GM23338 (cell line): Measurements from ENCODE around the gene KCNIP3. TPM values are rescaled to one million over a fixed set of nuclear protein-coding genes. Genes with fewer than 3 reads are reported as not detected.

Experiments
- ATAC-seq: fragments of 200-7000 bp; cut with Tn5 transposase; 3 replicates; pipeline ENCODE4 v1.9.1; 2020
- DNase-seq: peaks from one replicate; pipeline ENCODE4 v3.0.0-alpha.2; 2015; ENCODE audit warnings: low spot score
- H2AFZ ChIP-seq: fragments of 200-600 bp; sonication (generic); 2 replicates; pipeline ENCODE4 v1.8.0; 2016; ENCODE audit warnings: antibody characterized with exemption, mild to moderate bottlenecking, moderate library complexity
- H3F3A ChIP-seq: fragments of 200-600 bp; sonication (generic); replicated peaks from 2 replicates; pipeline ENCODE4 v1.8.0; 2017; ENCODE audit warnings: antibody characterized with exemption, mixed run types, low read depth
- H3K27ac ChIP-seq: fragments of 200-600 bp; sonication (generic); 2 replicates; pipeline ENCODE4 v1.6.1; 2016; ENCODE audit warnings: low read depth
- H3K27me3 ChIP-seq: fragments of 200-600 bp; sonication (generic); 2 replicates; pipeline ENCODE4 v1.8.0; 2016; ENCODE audit warnings: mild to moderate bottlenecking, mixed run types, moderate library complexity; ENCODE audit not compliant: insufficient read depth
- H3K36me3 ChIP-seq: fragments of 200-600 bp; sonication (generic); 2 replicates; pipeline ENCODE4 v1.8.0; 2016; ENCODE audit warnings: mild to moderate bottlenecking; ENCODE audit not compliant: insufficient read depth
- H3K4me1 ChIP-seq: fragments of 200-600 bp; sonication (generic); 2 replicates; pipeline ENCODE4 v1.8.0; 2016; ENCODE audit warnings: mild to moderate bottlenecking, moderate library complexity; ENCODE audit not compliant: insufficient read depth
- H3K4me2 ChIP-seq: fragments of 200-600 bp; sonication (generic); 2 replicates; pipeline ENCODE4 v1.7.1; 2017; ENCODE audit warnings: mixed run types
- H3K4me3 ChIP-seq: fragments of 200-600 bp; sonication (generic); 2 replicates; pipeline ENCODE4 v1.6.1; 2016; ENCODE audit warnings: mixed run types
- H3K79me2 ChIP-seq: fragments of 200-600 bp; sonication (generic); replicated peaks from 2 replicates; pipeline ENCODE4 v1.8.0; 2017; ENCODE audit warnings: mild to moderate bottlenecking; ENCODE audit not compliant: insufficient read depth
- H3K9me2 ChIP-seq: fragments of 200-600 bp; sonication (generic); 2 replicates; pipeline ENCODE4 v1.8.0; 2017; ENCODE audit not compliant: insufficient read depth
- H4K20me1 ChIP-seq: fragments of 200-600 bp; sonication (generic); replicated peaks from 2 replicates; pipeline ENCODE4 v1.8.0; 2017; ENCODE audit warnings: mild to moderate bottlenecking; ENCODE audit not compliant: insufficient read depth
- H3K27ac Mint-ChIP-seq: 2 replicates; pipeline ENCODE4 v1.8.0; 2020; ENCODE audit warnings: inconsistent platforms, mild to moderate bottlenecking, moderate library complexity, mixed read lengths
- H3K27me3 Mint-ChIP-seq: 3 replicates; pipeline ENCODE4 v1.8.0; 2022; ENCODE audit warnings: low read depth, mild to moderate bottlenecking, moderate library complexity, mixed read lengths, inconsistent platforms; ENCODE audit not compliant: insufficient read depth, poor library complexity
- H3K36me3 Mint-ChIP-seq: 3 replicates; pipeline ENCODE4 v1.8.0; 2021; ENCODE audit warnings: low read depth, mild to moderate bottlenecking, inconsistent platforms, moderate library complexity, mixed read lengths
- H3K4me1 Mint-ChIP-seq: 3 replicates; pipeline ENCODE4 v1.8.0; 2020; ENCODE audit warnings: mild to moderate bottlenecking, inconsistent platforms, mixed read lengths
- H3K4me3 Mint-ChIP-seq: 3 replicates; pipeline ENCODE4 v1.8.0; 2021; ENCODE audit warnings: moderate library complexity, mild to moderate bottlenecking, inconsistent platforms, mixed read lengths
- H3K9me3 Mint-ChIP-seq: 3 replicates; pipeline ENCODE4 v1.8.0; 2020; ENCODE audit warnings: moderate library complexity, mild to moderate bottlenecking, inconsistent platforms, mixed read lengths
- CREB1 ChIP-seq: fragments of 250-450 bp; sonication (Bioruptor Pico); IDR thresholded peaks from 2 replicates; pipeline ENCODE4 v1.5.0; 2020; ENCODE audit warnings: low read depth, mild to moderate bottlenecking, moderate library complexity
- CTCF ChIP-seq, 2 experiments: fragments of 200-600 bp in 1 of 2; sonication (generic) in 1 of 2; conservative IDR thresholded peaks; 2 replicates each; pipeline versions ENCODE4 v1.5.1 to v1.6.1; 2016 to 2017; ENCODE audit warnings: antibody characterized with exemption in 2 of 2, low read depth in 2 of 2, mild to moderate bottlenecking in 2 of 2, moderate library complexity in 1 of 2
- ETS1 ChIP-seq: IDR thresholded peaks from 2 replicates; pipeline ENCODE4 v1.6.1; 2016; ENCODE audit warnings: antibody characterized with exemption
- EZH2phosphoT487 ChIP-seq: fragments of 200-600 bp; sonication (generic); IDR thresholded peaks from one replicate; pipeline ENCODE4 v1.8.1; 2018; ENCODE audit warnings: antibody characterized with exemption; ENCODE audit not compliant: unreplicated experiment
- NANOG ChIP-seq: IDR thresholded peaks from 2 replicates; pipeline ENCODE4 v1.6.1; 2016; ENCODE audit warnings: antibody characterized with exemption, borderline replicate concordance
- POLR2AphosphoS5 ChIP-seq: IDR thresholded peaks from 2 replicates; pipeline ENCODE4 v1.6.1; 2016; ENCODE audit warnings: antibody characterized with exemption, low read depth
- REST ChIP-seq: IDR thresholded peaks from one replicate; pipeline ENCODE4 v1.6.1; 2018; ENCODE audit warnings: antibody characterized with exemption; ENCODE audit not compliant: unreplicated experiment
- STAT1 ChIP-seq: IDR thresholded peaks from one replicate; pipeline ENCODE4 v1.6.1; 2016; ENCODE audit warnings: antibody characterized with exemption; ENCODE audit not compliant: unreplicated experiment
- ZNF462 ChIP-seq: fragments of 250-450 bp; sonication (Bioruptor Pico); IDR thresholded peaks from 2 replicates; pipeline ENCODE4 v1.5.0; 2020; ENCODE audit warnings: mild to moderate bottlenecking, moderate library complexity
- polyA plus RNA-seq: library from polyadenylated mRNA; unstranded; fragments of >200 nt; fragmentation: Nextera tagmentation; extraction: Ambion mirVana; gene quantifications from 2 replicates; pipeline ENCODE4 v1.2.1, GENCODE V29; 2016
- total RNA-seq: library from RNA; depleted of rRNA; stranded (reverse); fragments of >200 nt; shearing (Covaris generic); gene quantifications from 2 replicates; pipeline ENCODE4 v1.2.3, GENCODE V29; 2014

KCNIP3 gene
- total and polyA plus RNA-seq, 2 experiments from 2014 or later: 0.32 to 0.83 TPM

- H3K4me3 Mint-ChIP-seq: no peak overlapping the region
- H3K36me3 ChIP-seq: no peaks in the 10 kb centered on the region
- H3K4me1 ChIP-seq: no peaks in the 10 kb centered on the region
- no peak for DNase-seq
- no peak for TF ChIP-seq ETS1
- no peak for TF ChIP-seq CREB1 (CRISPR knock-in tag)
- no peak for TF ChIP-seq CTCF (conservative IDR thresholded peaks at IDR 0.05; ENCODE audit: low read depth in 2 of 2)
- TF ChIP-seq STAT1: no peak
- no peak for TF ChIP-seq REST
- TF ChIP-seq NANOG: no peak
- no peak for TF ChIP-seq ZNF462
- no peak for TF ChIP-seq EZH2phosphoT487
- TF ChIP-seq POLR2AphosphoS5: no peak
- 0 out of 3 replicates have a peak, but pooled peaks cover 3% of the 10 kb centered on the region for H3K4me1 Mint-ChIP-seq
- no peak for ATAC-seq
- no peaks in the 10 kb centered on the region for H3F3A ChIP-seq
- no peak overlapping the region for H3K27ac Mint-ChIP-seq
- no peaks in the 10 kb centered on the region for H3K79me2 ChIP-seq
- no peak overlapping the region for H3K4me2 ChIP-seq
- no peaks in the 10 kb centered on the region for H3K27me3 Mint-ChIP-seq
- no peaks in the 10 kb centered on the region for H4K20me1 ChIP-seq
- H2AFZ ChIP-seq: no peak overlapping the region
- no peak overlapping the region for H3K27ac ChIP-seq
- no peaks in the 10 kb centered on the region for H3K36me3 Mint-ChIP-seq
- no peaks in the 10 kb centered on the region for H3K9me2 ChIP-seq
- H3K27me3 ChIP-seq: no peaks in the 10 kb centered on the region
- H3K9me3 Mint-ChIP-seq: no peaks in the 10 kb centered on the region
- H3K4me3 ChIP-seq: no peak overlapping the region
Measured at GRCh38 chr2:95366514-95366913, 69.4 kb downstream of the KCNIP3 start.
